HCT116 (cell line): ENCODE results near the gene RNASEH2B. TPM values are rescaled to one million over a fixed set of nuclear protein-coding genes. Genes with fewer than 3 reads are reported as not detected.

ENCODE experiments used
- ATAC-seq: fragments of 200-7000 bp; cut with Tn5 transposase; 2 replicates; pipeline ENCODE4 v1.9.1; 2020; ENCODE audit warnings: mild to moderate bottlenecking, moderate library complexity
- BruUV-seq: library from RNA; stranded (reverse); fragments of 400-500 nt; replicated peaks from 2 replicates; lab custom pipeline; 2021; lab: Mats Ljungman, UMichigan
- CTCF ChIA-PET: fragments of 300-600 bp; sonication (Branson Sonifier 250); formaldehyde crosslinking; loops from one replicate; lab custom pipeline; 2021; ENCODE audit warnings: antibody characterized with exemption; lab: Charles Lee
- POLR2A ChIA-PET: fragments of 300-600, 350-600 bp; sonication (Branson Sonifier 250); formaldehyde crosslinking; loops from one replicate; lab custom pipeline; 2021; ENCODE audit warnings: antibody characterized with exemption; lab: Charles Lee
- RAD21 ChIA-PET, 2 experiments: fragments of 300-600 bp; sonication (Branson Sonifier 250); formaldehyde crosslinking; loops; one replicate each; lab custom pipeline; 2023; ENCODE audit warnings: low total read pairs in 2 of 2; ENCODE audit not compliant: uncharacterized antibody in 2 of 2, unreplicated experiment in 2 of 2, low non-redundant PET in 1 of 2; lab: Charles Lee
- DNase-seq: peaks from one replicate; pipeline ENCODE4 v3.0.0-alpha.2; 2010; ENCODE audit warnings: low read depth, low spot score
- H2AFZ ChIP-seq: fragments of 200-600 bp; shearing (Covaris generic), sonication (generic); 2 replicates; pipeline ENCODE4 v1.6.1; 2017; ENCODE audit warnings: low read depth, mixed run types, mixed read lengths, antibody characterized with exemption, low read length; ENCODE audit not compliant: poor library complexity, severe bottlenecking
- H3K27ac ChIP-seq: 2 replicates; pipeline ENCODE4 v1.5.1; 2012; ENCODE audit warnings: low read depth, low read length
- H3K27me3 ChIP-seq: fragments of 200-600 bp; sonication (generic); 2 replicates; pipeline ENCODE4 v1.6.1; 2016; ENCODE audit warnings: mixed run types, low read length, mixed read lengths; ENCODE audit not compliant: insufficient read depth
- H3K36me3 ChIP-seq, 2 experiments: fragments of 200-500 bp in 1 of 2; fragments of 200-600 bp in 1 of 2; sonication (Bioruptor generic) in 1 of 2; sonication (generic) in 1 of 2; 2 replicates each; pipeline versions ENCODE4 v1.5.1 to v1.6.1; 2014 to 2016; ENCODE audit warnings: low read length in 2 of 2, inconsistent platforms in 1 of 2, mixed read lengths in 1 of 2, mixed run types in 1 of 2; ENCODE audit not compliant: insufficient read depth in 2 of 2, control insufficient read depth in 1 of 2
- H3K4me1 ChIP-seq, 2 experiments: fragments of 200-600 bp in 1 of 2; sonication (generic) in 1 of 2; 2 replicates each; pipeline versions ENCODE4 v1.5.1 to v1.6.1; 2012 to 2017; ENCODE audit warnings: low read length in 2 of 2, inconsistent platforms in 1 of 2, mild to moderate bottlenecking in 1 of 2, mixed read lengths in 1 of 2, mixed run types in 1 of 2, moderate library complexity in 1 of 2; ENCODE audit not compliant: insufficient read depth in 2 of 2, control insufficient read depth in 1 of 2
- H3K4me2 ChIP-seq: fragments of 200-600 bp; sonication (generic); 2 replicates; pipeline ENCODE4 v1.6.1; 2017; ENCODE audit warnings: mixed run types, low read length, mixed read lengths
- H3K4me3 ChIP-seq, 2 experiments: fragments of 200-600 bp in 1 of 2; sonication (generic) in 1 of 2; replicated peaks in 1 of 2; 2 replicates each; pipeline ENCODE4 v1.5.1; 2011 to 2016; ENCODE audit warnings: low read length in 2 of 2, control low read depth in 1 of 2, low read depth in 1 of 2, mild to moderate bottlenecking in 1 of 2, mixed read lengths in 1 of 2, mixed run types in 1 of 2
- H3K79me2 ChIP-seq: fragments of 200-600 bp; sonication (generic); 2 replicates; pipeline ENCODE4 v1.6.1; 2017; ENCODE audit warnings: mild to moderate bottlenecking, mixed run types, low read length, moderate library complexity, mixed read lengths; ENCODE audit not compliant: insufficient read depth
- H3K9ac ChIP-seq: fragments of 200-600 bp; sonication (generic); 2 replicates; pipeline ENCODE4 v1.6.1; 2016; ENCODE audit warnings: low read length, mixed read lengths
- H3K9me2 ChIP-seq: fragments of 200-600 bp; sonication (generic), shearing (Covaris generic); 2 replicates; pipeline ENCODE4 v1.6.1; 2017; ENCODE audit warnings: mixed run types, mild to moderate bottlenecking, moderate library complexity; ENCODE audit not compliant: insufficient read depth
- H3K9me3 ChIP-seq, 2 experiments: fragments of 200-500 bp in 1 of 2; fragments of 200-600 bp in 1 of 2; sonication (Bioruptor generic) in 1 of 2; sonication (generic) in 1 of 2; 2 replicates each; pipeline ENCODE4 v1.6.1; 2014 to 2017; ENCODE audit warnings: low read length in 2 of 2, mixed read lengths in 2 of 2, inconsistent platforms in 1 of 2, low read depth in 1 of 2, mild to moderate bottlenecking in 1 of 2, mixed run types in 1 of 2, moderate library complexity in 1 of 2; ENCODE audit not compliant: control insufficient read depth in 1 of 2, insufficient read depth in 1 of 2
- H4K20me1 ChIP-seq: fragments of 200-600 bp; sonication (generic), shearing (Covaris generic); 2 replicates; pipeline ENCODE4 v1.6.1; 2017; ENCODE audit warnings: mixed run types, mild to moderate bottlenecking, moderate library complexity; ENCODE audit not compliant: insufficient read depth
- ATF3 ChIP-seq: IDR thresholded peaks from 2 replicates; pipeline ENCODE4 v1.6.1; 2012
- CBX3 ChIP-seq: IDR thresholded peaks from 2 replicates; pipeline ENCODE4 v1.6.1; 2012; ENCODE audit warnings: low read depth
- CTCF ChIP-seq, 3 experiments: fragments of 200-600 bp in 1 of 3; sonication (generic) in 1 of 3; IDR thresholded peaks in 2 of 3; conservative IDR thresholded peaks in 1 of 3; 2 replicates each; pipeline ENCODE4 v1.5.1; 2012 to 2017; ENCODE audit warnings: low read depth in 2 of 3, low read length in 2 of 3, antibody characterized with exemption in 1 of 3, borderline replicate concordance in 1 of 3, control low read depth in 1 of 3, mild to moderate bottlenecking in 1 of 3, mixed read lengths in 1 of 3, mixed run types in 1 of 3, moderate library complexity in 1 of 3; ENCODE audit not compliant: insufficient read depth in 1 of 3
- ELF1 ChIP-seq: IDR thresholded peaks from 2 replicates; pipeline ENCODE4 v1.6.1; 2012; ENCODE audit warnings: low read depth, borderline replicate concordance
- EZH2 ChIP-seq: fragments of 200-600 bp; sonication (generic); IDR thresholded peaks from 2 replicates; pipeline ENCODE4 v1.6.1; 2017; ENCODE audit warnings: antibody characterized with exemption, mixed run types
- EZH2phosphoT487 ChIP-seq: fragments of 200-600 bp; IDR thresholded peaks from 2 replicates; pipeline ENCODE4 v1.6.1; 2018; ENCODE audit warnings: antibody characterized with exemption, borderline replicate concordance
- FOSL1 ChIP-seq: IDR thresholded peaks from 2 replicates; pipeline ENCODE4 v1.6.1; 2012; ENCODE audit warnings: low read depth
- MAX ChIP-seq: IDR thresholded peaks from 2 replicates; pipeline ENCODE4 v1.6.1; 2012
- POLR2A ChIP-seq: IDR thresholded peaks from 2 replicates; pipeline ENCODE4 v1.7.0; 2011; ENCODE audit warnings: borderline replicate concordance; ENCODE audit not compliant: insufficient read depth, insufficient read length; ENCODE audit errors: extremely low read depth
- POLR2AphosphoS5 ChIP-seq: IDR thresholded peaks from 2 replicates; pipeline ENCODE4 v1.6.1; 2011; ENCODE audit warnings: mild to moderate bottlenecking, low read depth, low read length, moderate library complexity
- SIN3A ChIP-seq: IDR thresholded peaks from 2 replicates; pipeline ENCODE4 v1.6.1; 2012; ENCODE audit warnings: low read depth
- SP1 ChIP-seq: IDR thresholded peaks from 2 replicates; pipeline ENCODE4 v1.6.1; 2012; ENCODE audit warnings: low read depth
- SRF ChIP-seq: IDR thresholded peaks from 2 replicates; pipeline ENCODE4 v1.6.1; 2012; ENCODE audit warnings: low read depth
- TCF7L2 ChIP-seq: IDR thresholded peaks from 2 replicates; pipeline ENCODE4 v1.7.0; 2011; ENCODE audit warnings: borderline replicate concordance, inconsistent platforms; ENCODE audit not compliant: insufficient read depth, insufficient read length; ENCODE audit errors: extremely low read depth
- YY1 ChIP-seq: IDR thresholded peaks from 2 replicates; pipeline ENCODE4 v1.6.1; 2011; ENCODE audit warnings: low read length, low read depth, moderate library complexity, mild to moderate bottlenecking; ENCODE audit not compliant: insufficient replicate concordance; ENCODE audit errors: extremely low read depth
- ZFX ChIP-seq: fragments of 450-650 bp; IDR thresholded peaks from 2 replicates; pipeline ENCODE4 v1.6.1; 2017
- ZNF274 ChIP-seq: fragments of 200-500 bp; sonication (Bioruptor generic); IDR thresholded peaks from 2 replicates; pipeline ENCODE4 v1.6.1; 2014; ENCODE audit warnings: mild to moderate bottlenecking, low read depth, low read length, inconsistent platforms
- intact Hi-C: fragments of 100-400 bp; cut with micrococcal nuclease; formaldehyde crosslinking; loops from 2 replicates; pipeline ENCODE4 v1.10.0; 2022
- total RNA-seq: library from RNA; stranded (reverse); gene quantifications from one replicate; pipeline ENCODE4 v1.2.1, GENCODE V29; 2021; ENCODE audit not compliant: unreplicated experiment

Gene RNASEH2B
- total RNA-seq, 1 experiment from 2014 or later, result 41.3 TPM

DNA sequence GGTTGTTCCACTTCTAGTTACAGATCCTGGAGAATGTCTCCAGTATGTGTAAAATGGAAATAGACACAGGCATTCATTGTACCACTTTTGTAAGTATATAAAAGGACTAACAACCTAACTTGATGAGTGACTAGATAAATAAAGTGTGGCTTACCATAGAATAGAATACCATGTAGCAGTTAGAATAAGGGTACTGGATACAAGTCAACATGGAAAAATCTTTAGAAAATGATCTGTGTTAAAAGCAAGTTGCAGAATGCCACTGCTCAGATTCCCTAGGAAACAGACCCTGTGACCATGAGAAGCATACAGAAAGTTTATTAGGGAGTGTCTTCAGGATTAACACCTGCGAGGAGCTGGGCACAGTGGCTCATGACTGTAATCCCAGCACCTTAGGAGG, 25.9 kb upstream of the RNASEH2B start:
- POLR2A ChIA-PET, result no interaction called here
- ATAC-seq, result no peak
- CTCF ChIA-PET, result no interaction called here

GRCh38 chr13:50884265-50884664, 25.3 kb upstream of the RNASEH2B start:
- intact Hi-C loops, result no loop called here
- H3K27ac ChIP-seq, result no peak overlapping the region
- no TSS peak for BruUV-seq
- DNase-seq (no peak), ATAC-seq (no peak)
- POLR2A ChIA-PET, result no interaction called here
- H3K4me3 ChIP-seq, result no peak overlapping the region
- no peaks in the 10 kb centered on the region for H3K9me2 ChIP-seq
- H3K79me2 ChIP-seq, result no peaks in the 10 kb centered on the region
- RAD21 ChIA-PET, result no interaction called here
- no peaks in the 10 kb centered on the region for H3K27me3 ChIP-seq
- H3K4me2 ChIP-seq, result no peak overlapping the region
- H3K9me3 ChIP-seq, result no peaks in the 10 kb centered on the region
- H2AFZ ChIP-seq, result no peak overlapping the region
- no peaks in the 10 kb centered on the region for H4K20me1 ChIP-seq
- H3K4me1 ChIP-seq, result no peaks in the 10 kb centered on the region
- no peaks in the 10 kb centered on the region for H3K36me3 ChIP-seq
- H3K9ac ChIP-seq, result no peak overlapping the region
- CTCF ChIA-PET, result no interaction called here
- TF ChIP-seq ZNF274 (no peak), ATF3 (no peak), SIN3A (no peak), ZFX (no peak), FOSL1 (no peak), EZH2 (no peak), SP1 (no peak), CTCF (IDR thresholded peaks at IDR 0.05 in 2 of 3, conservative IDR thresholded peaks at IDR 0.05 in 1 of 3; ENCODE audit: borderline replicate concordance in 1 of 3, insufficient read depth in 1 of 3, low read depth in 2 of 3, low read length in 2 of 3) (no peak), YY1 (no peak), SRF (no peak), POLR2A (no peak), POLR2AphosphoS5 (no peak), ELF1 (no peak), MAX (no peak), TCF7L2 (no peak)

More for the DNA sequence above, 25.9 kb upstream of the RNASEH2B start:
- H3K4me2 ChIP-seq, result no peak overlapping the region
- H3K9me3 ChIP-seq, result no peaks in the 10 kb centered on the region
- no peaks in the 10 kb centered on the region for H3K27me3 ChIP-seq
- no TSS peak for BruUV-seq
- RAD21 ChIA-PET, result no interaction called here
- TF ChIP-seq ATF3, result no peak
- no peak for TF ChIP-seq TCF7L2
- TF ChIP-seq EZH2phosphoT487, result no peak
- TF ChIP-seq FOSL1, result no peak
- TF ChIP-seq POLR2AphosphoS5, result no peak
- TF ChIP-seq CBX3, result no peak
- no peaks in the 10 kb centered on the region for H3K9me2 ChIP-seq
- H4K20me1 ChIP-seq, result no peaks in the 10 kb centered on the region
- H3K79me2 ChIP-seq, result no peaks in the 10 kb centered on the region
- H3K4me1 ChIP-seq, result no peaks in the 10 kb centered on the region
- DNase-seq, result no peak
- no peak overlapping the region for H3K4me3 ChIP-seq
- no peak overlapping the region for H3K9ac ChIP-seq
- H3K36me3 ChIP-seq, result no peaks in the 10 kb centered on the region
- no peak overlapping the region for H2AFZ ChIP-seq
- intact Hi-C loops, result no loop called here
- H3K27ac ChIP-seq, result no peak overlapping the region
